GM04504 (cell line): ENCODE results near the gene CLDND2.

Experiments
- DNase-seq: peaks from one replicate; pipeline ENCODE4 v3.0.0-alpha.2; 2012; ENCODE audit warnings: low read depth

CLDND2 gene

DNA sequence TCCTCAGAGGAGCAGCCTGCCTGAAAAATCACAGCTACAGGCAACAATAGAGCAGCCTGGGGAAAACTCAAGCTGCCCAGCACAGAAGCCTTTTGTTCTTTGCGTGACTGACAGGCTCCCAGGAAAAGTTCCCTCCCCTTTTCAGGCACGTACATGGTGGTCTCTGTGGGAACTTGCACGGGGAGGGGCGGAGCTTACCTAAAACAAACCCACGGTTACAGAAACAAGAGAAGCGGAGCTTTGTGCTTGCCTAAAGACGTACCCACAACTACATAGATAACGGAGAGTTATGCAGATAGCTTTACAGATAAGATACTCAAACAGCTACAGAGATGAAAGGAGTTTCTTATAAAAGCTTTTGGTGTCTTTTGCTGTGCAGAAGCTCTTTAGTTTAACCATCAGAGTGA is 14.1 kb downstream of the CLDND2 start:
- no peak for DNase-seq

DNA sequence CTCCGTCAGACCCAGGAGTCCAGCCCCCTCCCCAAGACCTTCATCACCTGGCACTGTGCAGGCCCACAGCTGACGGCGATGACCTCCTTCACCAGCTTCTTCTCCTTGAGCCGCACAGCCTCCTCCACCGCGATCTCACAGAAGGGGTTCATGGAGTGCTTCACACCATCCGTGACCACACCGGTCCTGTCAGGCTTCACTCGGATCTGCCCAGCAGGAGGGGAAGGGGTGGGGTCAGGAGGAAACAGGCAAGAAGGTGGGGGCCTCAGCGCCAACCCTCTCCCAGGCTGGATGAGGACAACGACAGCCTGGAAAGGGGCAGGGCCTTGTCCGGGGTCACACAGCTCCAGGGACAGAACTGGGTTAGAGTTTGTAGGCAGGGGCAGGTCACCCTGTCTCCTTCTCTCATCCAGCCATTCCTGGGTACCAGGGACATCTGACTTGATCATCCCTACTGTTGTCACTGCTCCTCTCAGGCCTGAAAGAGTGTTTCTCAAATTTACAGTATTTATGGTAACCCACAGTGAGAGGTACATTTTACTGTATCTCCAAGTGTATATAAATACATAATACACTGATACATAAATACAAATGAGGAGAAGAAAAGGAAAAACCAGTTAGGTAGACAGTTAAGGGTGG is 14.6 kb downstream of the CLDND2 start:
- no peak for DNase-seq

DNA sequence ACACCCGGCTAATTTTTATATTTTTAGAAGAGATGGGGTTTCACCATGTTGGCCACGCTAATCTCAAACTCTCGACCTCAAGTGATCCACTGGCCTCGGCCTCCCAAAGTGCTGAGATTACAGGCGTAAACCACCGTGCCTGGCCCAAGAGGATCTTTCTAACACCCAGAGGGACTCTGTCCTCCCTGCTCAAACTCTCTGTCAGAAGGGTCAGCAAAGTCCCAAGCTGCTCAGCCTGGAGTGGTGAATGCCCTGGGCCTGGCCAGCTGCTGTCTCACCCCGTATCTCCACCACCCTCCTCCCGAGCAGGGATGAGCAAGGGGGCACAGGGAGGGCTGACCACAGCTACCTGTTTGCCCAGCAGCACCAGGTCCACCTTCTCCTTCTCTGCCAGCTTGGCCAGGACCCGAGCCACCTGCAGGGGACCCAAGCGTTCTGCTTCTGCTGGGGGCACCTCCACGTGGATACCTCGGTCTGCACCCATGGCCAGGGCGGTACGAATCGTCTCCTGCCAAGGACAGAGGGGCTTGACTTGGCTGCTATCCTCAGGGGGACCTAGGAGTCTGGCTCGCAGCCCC is 15.9 kb downstream of the CLDND2 start:
- no peak for DNase-seq

DNA sequence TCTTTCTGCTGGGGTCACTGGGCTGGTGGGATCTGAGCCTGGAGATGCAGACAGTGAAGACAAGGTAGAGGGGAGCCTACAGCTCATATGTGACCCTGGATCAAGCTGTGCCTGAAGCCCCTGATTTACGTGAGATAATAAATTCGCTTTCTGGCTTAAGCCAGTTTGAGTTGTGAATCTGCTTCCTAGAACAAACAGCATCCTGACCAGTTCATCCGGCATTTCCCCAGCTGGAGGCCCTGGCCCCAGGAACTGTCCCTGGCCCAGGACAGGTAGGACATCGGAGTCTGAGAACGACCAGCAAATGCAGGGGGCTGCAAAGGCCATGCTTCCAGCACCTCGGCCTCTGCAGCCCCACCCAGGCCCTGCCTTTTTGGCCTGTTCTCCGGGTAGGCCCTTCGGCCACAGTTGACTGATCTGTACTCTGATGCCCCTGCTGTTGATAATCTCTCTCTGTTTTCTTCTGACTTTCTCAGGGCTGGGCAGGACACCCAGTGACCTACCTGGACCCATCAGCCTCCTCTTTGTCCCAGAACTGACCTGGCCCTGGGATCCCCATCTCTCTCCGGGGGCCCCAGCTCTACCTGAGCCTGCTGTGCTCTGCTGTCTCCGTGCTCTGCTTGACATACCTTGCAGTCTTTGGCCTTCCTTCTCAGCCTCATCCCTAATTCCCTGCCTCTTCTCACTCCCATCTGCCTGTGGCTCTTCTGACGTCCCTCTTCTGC is 17.4 kb downstream of the CLDND2 start:
- no peak for DNase-seq

DNA sequence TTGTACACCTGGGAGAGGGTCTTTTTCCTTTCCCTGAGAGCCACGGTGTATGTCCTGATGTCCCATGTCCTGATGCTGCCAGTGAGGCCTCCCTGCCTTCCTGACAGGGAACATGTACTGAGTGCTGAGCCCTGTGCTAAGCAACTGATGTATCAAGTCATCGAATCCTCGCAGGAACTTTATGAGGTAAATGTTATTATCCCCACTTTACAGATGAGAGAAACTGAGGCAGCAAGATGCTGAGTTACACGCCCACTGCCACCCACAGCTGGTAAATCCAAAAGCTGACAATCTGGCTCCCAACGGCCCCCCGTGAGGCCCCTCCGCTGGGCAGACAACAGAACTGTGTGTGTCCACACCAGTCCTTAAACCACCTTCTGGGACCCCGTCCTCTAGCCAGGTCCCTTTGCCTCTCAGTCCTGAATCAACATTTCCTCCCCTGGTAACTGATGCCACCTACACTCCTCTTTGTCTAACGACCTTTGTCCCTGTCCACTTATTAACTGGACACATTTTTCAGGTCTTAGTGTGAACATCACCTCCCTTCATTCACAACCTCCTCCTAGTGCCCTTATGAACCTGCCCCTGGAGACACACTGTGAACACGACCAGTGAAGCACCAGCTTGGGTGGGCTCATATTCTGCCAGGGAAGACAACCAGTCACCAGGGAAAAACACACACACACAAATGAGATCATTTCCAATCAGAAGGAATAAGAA is 21.4 kb downstream of the CLDND2 start:
- no peak for DNase-seq

DNA sequence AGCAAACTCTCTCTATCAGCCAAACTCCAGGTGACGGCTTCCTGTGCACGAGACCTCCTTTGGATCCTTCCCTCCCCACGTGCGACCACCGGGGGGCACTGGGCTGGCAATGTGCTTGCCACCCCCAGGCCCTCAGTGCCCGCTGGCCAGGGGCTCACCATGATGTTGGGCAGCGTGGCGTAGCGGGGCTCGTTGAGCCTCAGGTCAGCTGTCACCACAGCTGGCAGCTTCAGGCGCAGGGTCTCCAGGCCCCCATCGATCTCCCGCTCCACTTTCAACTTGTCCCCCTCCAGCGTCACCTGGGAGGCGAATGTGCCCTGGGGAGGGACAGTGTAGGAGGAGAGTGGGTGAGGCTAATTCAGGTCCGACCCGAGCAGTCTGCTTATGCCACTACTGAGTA is 22.1 kb downstream of the CLDND2 start:
- DNase-seq = no peak

DNA sequence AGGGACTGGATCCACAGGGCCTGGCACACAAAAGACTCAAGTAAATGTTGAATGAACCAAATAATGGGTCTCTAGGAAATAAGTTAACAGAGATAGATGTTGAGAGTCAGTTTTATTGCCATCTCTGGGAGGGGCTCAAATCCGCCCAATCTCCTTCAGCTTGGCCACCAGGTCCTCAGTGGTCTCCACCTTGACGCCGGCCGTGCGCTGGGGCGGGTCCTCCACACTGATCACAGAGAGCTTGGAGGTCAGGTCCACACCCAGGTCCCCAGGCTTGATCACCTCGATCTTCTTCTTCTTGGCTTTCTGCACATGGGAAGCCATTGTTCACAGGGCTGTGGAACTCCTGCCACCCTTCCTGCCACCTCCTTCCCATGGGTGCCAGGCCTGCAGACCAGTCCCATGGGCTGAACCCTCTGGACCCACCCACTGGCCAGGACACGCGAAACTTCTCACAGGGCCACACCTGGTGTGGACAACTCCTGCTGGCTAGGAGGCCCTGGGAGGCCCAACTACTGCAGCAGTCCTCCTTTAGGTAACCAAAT is 23.7 kb downstream of the CLDND2 start:
- DNase-seq = no peak

DNA sequence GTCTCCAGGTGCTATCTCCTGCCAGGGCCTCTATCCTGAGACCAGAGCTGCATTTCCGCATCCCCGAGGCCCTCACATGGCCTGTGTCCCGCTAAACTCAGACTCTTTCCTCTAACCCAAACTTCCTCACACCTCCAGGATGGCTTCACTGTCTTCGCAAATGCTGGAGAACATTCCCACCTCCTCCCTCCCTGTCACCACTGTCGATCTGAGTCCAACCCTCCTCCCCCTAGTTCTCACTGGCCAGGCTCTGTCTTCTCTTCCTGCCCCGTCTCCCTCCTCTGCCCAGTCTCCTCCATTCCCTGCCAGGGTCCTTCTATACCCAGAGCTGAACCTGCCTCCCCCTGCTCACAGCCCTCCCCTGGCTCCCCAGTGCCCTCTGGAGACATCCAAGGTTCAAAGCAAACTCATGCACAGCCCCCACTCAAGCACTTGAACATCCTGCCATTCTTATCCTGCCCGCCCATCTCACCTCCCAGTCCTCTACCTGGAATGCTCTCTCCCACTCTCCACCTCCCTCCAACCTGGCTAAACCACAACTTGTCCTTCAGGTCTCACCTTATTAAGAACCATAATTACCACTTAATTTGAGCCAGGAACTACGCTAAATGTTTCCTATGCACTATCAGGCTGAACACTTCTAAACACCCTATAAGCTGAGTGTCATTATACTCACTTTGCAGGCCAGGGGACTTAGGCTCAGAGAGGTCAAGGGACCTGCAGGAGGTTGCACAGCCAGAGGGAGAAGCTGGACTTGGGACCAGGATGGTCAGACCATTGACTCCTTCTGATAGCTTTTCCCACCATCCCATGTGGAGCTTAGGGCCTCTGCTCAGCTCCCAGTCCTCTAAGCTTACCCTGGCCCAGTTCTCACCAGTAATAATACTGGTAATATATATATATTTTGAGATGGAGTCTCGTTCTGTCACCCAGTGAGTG is 25.9 kb downstream of the CLDND2 start:
- no peak for DNase-seq

DNA sequence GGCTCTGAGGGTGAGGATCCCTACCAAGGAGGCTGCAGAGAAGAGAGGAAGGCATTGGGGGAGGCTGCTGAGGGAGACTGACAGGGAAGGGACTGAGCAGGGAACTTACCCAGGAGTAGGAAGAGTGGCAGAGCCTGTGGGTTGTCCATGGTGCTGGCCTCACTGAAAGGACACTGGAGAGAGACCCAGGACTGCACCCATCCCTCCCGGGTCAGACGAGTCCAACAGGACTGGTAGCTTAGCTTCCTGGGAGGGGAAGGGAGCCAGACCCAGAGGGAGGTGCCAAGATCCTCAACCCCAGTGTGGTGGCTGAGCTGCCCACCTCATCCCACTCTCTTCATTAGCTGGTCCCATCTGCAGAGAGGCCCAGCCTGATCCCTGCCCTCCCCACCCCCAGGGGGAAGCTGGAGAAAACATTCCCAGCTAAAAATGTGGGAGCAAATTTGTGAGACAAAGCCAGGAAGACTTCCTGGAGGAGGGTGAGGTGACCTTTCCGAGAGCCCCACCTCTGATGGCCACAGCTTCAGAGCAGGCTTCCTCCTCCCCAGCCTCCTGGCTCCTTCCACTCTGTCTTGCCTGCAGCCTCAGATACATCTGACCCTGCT is 26.7 kb downstream of the CLDND2 start, which contains the start of gene VSIG10L:
VSIG10L (minus strand) TSS at position 164 of the 605 bp plus-strand sequence; CDS start at position 149, 15 bp downstream.
- DNase-seq = no peak

DNA sequence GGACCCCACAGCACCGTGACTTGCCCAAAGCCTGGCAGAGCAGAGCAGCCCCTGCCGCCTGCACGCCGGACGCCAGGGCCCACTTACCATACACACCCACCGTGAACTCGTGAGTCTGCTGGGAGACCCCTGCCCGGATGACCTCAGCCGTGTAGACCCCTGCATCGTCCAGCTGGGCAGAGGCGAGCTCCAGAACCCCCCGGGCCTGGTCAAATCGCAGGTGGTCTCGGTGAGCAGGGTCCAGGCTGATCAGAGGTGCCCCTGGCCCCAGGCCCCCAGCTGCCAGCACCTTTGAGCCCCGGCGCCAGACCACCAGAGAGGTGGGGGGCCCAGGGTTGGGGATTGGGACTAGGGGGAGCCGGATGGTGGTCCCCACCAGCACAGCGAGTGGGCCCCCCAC is 27.7 kb downstream of the CLDND2 start:
- no peak for DNase-seq

DNA sequence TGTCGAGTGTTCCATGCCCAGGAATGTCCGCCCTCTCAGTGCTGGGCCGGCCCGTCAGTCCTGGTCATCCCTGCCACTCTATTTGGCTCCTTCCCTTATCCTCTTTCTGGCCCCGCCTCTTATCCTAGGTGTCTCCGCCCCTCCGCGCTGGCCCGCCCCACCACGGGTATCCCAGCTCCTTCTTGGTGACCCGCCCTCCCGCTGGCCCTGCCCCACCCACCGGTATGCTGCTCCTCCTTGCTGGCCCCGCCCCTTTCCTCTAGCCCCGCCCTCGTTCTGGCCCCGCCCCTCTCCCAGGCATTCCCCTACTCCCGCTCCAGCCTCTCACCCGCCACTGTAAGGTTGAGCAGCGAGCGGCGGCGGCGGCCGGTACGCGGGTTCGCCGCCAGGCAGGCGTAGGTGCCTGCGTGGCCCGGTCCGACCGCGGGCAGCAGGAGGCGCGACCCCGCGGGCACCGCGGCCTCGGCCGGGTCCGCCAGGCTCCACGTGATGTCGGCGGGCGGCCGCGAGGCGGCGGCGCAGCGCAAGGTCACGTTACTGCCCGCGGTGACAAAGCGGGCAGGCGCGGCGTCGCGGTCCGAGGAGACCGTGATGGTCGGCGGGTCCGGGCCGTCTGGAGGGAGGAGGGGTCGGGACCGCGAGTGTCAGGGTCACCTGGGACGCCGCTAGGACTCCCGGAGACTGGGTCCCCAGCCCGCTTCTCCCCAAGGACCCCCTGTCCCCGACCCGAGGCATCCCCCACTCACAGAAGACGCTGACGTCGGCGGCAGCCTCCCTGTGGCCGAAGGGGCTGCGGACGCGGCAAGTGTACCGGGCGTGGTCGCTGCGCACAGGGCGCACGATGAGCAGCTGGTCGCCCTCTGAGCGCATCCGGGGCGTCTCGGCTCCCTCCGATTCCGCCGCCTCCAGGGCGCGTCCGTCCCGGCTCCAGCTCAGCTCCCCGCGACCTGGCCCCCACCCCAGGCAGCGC is 28.8 kb downstream of the CLDND2 start:
- peak; percentile 89 for DNase-seq

DNA sequence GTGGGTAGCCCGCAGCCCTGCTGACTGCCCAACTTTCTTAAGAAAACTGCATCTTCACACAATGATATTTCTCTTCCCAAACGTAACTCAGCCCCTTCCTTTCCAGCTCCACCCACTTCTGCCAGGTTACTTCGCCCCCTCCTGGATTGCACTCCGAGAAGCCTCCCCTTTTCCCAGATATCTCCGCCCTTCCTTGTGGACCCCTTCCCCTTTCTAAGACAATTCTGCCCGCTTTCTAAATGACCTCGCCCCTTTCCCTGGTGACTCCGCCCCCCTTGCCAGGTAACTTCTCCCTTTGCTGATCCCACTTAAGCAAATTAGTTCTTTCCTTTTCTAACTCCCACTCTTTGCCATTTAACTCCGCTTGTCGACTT is 29.5 kb downstream of the CLDND2 start:
- no peak for DNase-seq

DNA sequence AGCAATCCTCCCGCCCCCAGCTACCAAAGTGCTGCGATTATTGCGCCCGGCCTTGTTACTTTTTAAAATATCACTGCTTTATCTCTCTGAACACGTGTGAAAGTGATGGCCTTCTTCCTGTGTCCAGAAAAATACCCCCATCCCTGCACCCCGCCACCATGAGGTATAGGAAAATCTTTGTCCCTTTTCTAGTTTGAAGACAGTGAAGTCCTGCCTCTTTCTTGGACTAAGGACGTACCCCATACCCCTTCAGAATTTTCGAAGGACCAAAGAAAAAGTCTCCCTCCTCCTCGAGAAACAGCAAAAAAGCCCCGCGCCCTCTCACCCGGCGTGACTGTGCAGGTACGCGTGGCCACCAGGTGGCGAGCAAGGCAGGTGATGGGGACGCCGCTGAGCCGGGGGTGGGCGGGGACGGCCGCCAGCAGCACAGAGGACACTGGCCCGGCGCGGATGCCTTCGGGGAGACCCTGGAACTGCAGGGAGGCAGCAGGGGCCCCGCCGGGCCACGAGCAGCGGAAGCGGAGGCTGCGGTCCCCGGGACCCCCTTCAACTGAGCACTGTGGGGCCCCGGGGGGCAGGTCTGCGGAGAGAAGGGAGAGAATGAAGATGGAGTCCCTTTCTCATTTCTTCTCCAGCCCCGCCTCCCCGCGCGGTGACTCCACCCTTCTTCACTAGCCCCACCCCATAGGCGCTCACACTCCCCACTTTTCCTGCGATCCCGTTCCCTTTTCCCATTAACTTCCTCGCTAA is 30.1 kb downstream of the CLDND2 start:
- peak; percentile 38 for DNase-seq

DNA sequence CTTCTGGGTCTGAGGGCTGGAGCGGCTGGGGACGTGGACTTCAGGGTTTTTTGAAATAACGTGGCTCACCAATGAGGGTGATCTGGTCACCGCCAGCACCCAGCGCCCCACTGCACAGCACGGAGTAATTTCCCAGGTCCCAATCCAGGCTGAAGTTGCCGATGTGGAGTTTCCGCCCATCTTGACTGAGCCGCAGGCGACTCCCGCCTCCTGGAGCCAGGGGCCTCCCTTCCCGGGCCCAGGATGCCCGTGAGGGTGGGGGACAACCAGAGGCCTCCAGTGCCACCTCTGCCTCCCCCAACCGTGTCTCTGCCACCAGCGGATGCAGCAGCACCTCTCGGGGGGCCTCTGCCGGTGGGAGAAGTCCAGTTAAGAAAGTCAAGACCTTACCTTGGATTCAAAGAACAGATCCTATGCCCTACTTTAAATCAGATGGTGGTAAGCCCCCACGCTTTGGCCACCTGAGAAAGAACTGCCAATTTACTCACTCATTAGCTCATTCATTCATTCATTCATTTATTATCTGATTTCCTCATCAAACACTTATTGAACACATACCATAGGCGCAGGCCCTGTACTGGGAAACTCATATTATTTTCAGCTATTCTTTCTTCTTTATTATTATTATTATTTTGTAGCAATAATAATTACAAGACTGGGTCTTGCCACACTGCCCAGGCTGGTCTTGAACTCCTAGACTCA is 30.8 kb downstream of the CLDND2 start:
- no peak for DNase-seq

DNA sequence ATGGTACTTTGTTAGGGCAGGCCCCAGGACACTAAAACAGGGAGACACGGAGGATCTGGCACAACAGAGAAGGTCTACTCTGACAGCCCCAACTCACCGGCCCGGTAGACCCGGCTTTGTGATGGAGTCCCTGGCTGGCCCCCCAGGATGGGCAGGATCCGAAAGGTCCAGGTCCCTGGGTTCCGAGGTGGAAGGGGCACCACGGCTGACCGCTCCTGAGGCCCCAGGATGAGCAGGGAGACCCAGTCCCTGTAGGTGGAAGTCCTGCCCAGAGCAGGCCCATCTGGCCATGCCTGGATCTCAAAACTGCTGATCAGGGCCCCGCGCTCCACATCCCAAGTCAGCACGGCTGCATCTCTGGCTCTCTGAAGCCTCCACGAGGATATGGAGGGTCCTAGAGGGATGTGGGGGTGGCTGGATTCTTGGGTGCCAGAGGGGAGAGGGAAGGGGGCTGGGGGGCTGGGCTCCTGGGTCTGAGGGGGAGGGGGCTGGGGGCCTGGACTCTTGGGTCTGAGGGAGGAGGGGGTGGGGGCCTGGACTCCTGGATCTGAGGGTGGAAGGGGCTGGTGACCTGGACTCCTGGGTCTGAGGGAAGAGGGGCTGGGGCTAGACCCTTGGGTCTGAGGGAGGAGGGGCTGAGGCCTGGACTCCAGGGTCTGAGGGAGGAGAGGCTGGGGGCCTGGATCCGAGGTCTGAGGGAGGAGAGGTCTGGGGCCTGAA is 31.5 kb downstream of the CLDND2 start:
- no peak for DNase-seq

DNA sequence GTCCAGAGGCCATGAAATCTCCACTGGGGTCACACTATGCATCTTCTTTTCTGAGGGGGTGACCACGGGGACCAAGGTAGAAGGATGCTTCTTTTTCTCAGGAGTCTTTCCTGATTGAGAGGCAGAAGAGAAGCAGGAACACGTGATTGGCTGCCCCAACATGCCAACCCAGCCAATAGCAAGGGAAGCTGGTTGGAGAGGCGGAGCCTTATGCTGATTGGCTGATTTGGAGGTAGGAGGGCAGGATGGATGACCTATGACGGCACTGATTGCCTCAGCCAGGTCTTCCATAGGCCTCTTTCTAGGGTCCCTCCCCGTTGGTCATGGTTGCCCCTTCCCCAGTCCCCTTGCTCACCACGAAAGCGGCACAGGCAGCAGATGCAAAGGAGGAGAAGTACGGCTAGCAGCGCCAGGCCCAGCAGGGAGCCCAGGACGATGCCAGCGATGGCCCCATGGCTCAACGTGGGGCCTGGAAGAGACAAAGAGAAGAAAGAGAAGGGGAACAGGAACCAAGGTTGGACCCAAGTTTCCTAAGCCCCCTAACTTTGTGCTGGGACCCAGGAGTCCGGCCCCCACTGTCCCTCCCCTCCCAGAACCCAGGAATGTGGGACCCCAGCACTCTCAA is 34.9 kb downstream of the CLDND2 start:
- DNase-seq = no peak

DNA sequence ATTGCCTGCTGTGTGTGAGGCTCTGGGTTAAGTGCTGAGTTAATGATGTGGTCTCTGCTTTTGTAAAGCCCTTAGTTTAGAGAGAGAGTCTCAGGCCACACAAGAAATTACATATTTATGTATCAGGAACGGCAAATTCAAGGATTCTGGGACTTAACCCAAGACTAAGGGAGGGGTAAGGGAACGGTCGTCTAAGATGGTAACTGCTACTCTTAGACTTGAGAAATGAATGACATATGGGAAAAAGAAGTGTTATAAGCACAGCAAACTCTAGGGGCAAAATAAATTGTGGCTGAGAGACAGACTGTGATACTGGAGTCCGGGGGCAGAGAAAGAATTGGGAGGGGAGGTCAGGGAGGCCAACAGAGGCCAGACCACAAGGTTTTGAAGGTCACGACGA is 37.1 kb downstream of the CLDND2 start:
- no peak for DNase-seq
